HG02642 (cell line): ENCODE measurements around the gene HBM.
"Not testable (repeated sequence)": the region's sequence is repeated elsewhere in the genome, so short reads cannot be mapped to it uniquely, and the experiment has no call there.

Experiments used
- ATAC-seq: cut with Tn5 transposase; IDR thresholded peaks from one replicate; pipeline ENCODE4 v1.9.1; 2021; ENCODE audit warnings: mild to moderate bottlenecking; ENCODE audit not compliant: unreplicated experiment, poor library complexity

The HBM gene

GRCh38 chr16:144797-145252 is 21.0 kb upstream of the HBM start:
- ATAC-seq, result no peak

DNA sequence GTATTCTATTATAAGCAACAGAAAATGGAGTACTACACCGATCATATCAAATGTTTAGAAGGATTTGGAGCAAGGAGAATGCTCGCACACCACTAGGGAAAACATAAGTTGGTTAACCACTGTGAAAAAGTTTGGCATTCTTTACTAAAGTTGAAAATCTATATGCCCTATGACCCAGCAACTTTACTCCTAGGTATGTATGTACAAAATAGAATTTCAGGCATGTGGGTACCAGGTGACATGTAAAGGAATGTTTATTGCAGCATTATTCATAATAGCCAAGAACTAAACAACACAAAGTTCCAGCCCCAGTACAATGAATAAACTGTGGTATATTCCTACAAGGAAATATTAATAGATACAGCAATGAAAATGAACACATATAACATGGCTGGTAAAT is 19.1 kb upstream of the HBM start:
- no peak for ATAC-seq

GRCh38 chr16:149024-149660 is 16.6 kb upstream of the HBM start:
- no peak for ATAC-seq

GRCh38 chr16:152141-153128 is 13.3 kb upstream of the HBM start, which contains the start of gene HBZ:
Gene HBZ (plus strand): TSS chr16:152644. CDS start chr16:152910, 266 bp downstream.
- no peak for ATAC-seq

- not testable (repeated sequence) for ATAC-seq
Observed at GRCh38 chr16:153129-153521, 12.7 kb upstream of the HBM start.

DNA sequence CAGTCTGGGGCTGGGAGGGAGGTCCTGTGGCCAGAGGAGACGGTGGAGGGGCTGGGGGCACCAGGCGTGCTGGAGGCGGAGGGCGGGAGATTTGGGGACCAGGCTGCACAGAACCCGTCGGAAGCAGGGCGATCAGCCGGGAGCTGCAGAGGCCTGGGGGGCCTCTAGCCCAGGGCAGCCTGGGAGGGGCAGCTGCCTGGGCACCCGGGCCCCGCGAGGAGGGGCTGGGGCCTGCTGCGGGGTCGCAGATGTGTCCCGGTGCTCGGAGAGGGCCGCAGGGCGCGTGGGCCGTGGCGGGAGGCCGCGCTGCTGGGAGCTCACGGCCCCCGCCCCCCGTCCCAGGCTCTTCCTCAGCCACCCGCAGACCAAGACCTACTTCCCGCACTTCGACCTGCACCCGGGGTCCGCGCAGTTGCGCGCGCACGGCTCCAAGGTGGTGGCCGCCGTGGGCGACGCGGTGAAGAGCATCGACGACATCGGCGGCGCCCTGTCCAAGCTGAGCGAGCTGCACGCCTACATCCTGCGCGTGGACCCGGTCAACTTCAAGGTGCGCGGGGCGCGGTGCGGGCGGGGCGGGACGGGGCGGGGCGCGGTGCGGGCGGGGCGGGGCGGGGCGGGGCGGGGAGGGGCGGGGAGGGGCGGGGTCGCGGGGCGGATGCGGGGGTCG is 12.1 kb upstream of the HBM start:
- not testable (repeated sequence) for ATAC-seq

DNA sequence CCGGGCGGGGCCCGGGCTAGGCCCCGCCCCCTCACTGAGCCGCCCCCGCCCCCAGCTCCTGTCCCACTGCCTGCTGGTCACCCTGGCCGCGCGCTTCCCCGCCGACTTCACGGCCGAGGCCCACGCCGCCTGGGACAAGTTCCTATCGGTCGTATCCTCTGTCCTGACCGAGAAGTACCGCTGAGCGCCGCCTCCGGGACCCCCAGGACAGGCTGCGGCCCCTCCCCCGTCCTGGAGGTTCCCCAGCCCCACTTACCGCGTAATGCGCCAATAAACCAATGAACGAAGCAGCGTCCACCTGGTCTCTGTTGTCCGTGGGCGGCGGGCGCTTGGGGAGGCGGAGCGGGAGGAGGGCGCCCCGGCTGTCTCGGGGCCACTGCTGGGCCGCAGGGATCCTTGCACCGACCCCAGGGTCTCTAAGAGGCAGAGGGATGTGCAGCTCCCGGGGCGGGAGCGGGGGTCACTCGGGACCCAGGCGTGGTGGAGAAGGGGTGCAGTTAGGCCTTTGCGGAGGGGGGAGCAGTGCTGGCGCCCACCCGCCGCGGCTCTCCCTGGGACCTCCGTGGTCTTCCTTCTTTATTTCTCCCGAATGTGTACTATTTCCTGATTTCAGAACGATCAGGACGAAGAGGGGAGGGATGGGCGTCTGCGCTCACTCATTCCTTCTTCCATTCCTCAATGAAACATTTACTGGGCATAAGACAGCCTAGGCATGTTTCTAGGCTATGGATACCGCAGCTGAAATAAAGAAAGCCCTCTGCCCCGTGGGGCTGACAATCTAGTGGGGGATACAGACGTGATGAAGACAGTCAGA is 11.4 kb upstream of the HBM start:
- ATAC-seq, result no peak

- no peak for ATAC-seq
Observed at GRCh38 chr16:155031-155398, 10.8 kb upstream of the HBM start.

DNA sequence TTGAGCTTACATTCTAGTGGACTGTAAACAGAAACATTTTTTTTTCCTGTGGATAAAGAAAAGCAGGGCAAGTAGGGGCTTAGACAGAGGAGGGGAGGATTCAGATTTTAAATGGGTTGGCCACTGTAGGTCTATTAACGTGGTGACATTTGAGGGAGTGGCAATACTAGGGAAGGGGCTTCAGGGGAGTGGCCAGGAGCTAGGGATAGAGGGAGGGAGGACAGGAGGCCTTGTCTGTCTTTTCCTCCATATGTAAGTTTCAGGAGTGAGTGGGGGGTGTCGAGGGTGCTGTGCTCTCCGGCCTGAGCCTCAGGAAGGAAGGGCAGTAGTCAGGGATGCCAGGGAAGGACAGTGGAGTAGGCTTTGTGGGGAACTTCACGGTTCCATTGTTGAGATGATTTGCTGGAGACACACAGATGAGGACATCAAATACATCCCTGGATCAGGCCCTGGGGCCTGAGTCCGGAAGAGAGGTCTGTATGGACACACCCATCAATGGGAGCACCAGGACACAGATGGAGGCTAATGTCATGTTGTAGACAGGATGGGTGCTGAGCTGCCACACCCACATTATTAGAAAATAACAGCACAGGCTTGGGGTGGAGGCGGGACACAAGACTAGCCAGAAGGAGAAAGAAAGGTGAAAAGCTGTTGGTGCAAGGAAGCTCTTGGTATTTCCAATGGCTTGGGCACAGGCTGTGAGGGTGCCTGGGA is 6.5 kb upstream of the HBM start:
- no peak for ATAC-seq

DNA sequence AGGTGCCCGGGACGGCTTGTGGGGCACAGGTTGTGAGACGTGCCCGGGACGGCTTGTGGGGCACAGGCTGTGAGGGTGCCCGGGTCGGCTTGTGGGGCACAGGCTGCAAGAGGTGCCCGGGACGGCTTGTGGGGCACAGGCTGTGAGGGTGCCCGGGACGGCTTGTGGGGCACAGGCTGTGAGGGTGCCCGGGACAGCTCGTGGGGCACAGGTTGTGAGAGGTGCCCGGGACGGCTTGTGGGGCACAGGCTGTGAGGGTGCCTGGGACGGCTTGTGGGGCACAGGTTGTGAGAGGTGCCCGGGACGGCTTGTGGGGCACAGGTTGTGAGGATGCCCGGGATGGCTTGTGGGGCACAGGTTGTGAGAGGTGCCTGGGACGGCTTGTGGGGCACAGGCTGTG is 5.5 kb upstream of the HBM start:
- ATAC-seq, result not testable (repeated sequence)

GRCh38 chr16:160691-161190 is 5.0 kb upstream of the HBM start:
- no peak for ATAC-seq

DNA sequence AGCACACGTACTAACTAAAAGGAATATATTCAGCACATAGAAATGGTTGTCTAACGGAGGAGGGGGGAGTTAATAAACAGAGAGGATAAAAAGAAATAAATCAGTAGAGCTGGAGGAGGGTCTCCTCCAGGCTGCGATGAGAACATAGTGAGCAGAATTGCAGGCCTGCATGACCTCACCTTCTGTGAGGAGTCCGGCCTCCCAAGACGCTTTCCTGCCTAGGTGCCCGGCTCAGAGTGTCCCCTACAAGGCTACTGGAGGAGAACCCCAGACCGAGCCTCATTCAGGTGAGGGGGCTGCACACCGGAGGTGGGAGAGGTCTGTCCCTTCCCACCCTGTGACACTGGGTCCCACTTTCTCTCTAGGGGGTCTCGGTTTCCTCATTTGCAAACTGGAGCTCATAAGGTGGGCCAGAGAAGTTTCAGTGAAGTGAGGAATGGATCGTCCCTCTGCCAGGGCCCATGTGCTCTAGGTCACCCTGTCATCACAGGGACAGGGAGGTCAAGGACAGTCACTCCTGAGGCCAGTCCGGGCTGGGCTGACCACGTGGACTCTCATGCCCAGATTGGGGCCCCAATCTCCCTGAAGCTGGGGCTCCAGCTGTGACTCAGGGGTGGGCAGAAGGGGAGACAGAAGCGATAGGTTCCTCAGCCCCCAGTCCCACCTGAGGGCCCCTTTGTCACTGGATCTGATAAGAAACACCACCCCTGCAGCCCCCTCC is 3.3 kb upstream of the HBM start:
- no peak for ATAC-seq

DNA sequence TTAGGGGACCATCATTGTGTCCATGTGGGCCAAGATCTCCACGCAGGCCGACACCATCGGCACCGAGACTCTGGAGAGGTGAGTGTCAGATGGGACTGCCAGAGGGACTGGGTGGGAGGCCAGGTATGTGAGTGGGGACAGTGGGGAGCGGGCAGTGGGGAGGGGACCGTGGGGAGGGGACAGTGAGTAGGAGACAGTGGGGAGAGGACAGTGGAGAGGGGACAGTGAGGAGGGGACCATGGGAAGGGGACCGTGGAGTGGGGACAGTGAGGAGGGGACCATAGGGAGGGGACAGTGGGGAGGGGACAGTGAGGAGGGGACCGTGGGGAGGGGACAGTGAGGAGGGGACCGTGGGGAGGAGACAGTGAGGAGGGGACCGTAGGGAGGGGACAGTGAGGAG is 2.6 kb upstream of the HBM start:
- not testable (repeated sequence) for ATAC-seq

- not testable (repeated sequence) for ATAC-seq
Observed at GRCh38 chr16:163696-164095, 2.1 kb upstream of the HBM start.

DNA sequence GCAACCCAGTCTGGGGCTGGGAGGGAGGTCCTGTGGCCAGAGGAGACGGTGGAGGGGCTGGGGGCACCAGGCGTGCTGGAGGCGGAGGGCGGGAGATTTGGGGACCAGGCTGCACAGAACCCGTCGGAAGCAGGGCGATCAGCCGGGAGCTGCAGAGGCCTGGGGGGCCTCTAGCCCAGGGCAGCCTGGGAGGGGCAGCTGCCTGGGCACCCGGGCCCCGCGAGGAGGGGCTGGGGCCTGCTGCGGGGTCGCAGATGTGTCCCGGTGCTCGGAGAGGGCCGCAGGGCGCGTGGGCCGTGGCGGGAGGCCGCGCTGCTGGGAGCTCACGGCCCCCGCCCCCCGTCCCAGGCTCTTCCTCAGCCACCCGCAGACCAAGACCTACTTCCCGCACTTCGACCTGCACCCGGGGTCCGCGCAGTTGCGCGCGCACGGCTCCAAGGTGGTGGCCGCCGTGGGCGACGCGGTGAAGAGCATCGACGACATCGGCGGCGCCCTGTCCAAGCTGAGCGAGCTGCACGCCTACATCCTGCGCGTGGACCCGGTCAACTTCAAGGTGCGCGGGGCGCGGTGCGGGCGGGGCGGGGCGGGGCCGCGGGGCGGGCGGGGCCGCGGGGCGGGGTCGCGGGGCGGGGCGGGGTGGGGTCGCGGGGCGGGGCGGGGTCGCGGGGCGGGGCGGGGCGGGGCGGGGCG is 1.5 kb upstream of the HBM start:
- not testable (repeated sequence) for ATAC-seq

DNA sequence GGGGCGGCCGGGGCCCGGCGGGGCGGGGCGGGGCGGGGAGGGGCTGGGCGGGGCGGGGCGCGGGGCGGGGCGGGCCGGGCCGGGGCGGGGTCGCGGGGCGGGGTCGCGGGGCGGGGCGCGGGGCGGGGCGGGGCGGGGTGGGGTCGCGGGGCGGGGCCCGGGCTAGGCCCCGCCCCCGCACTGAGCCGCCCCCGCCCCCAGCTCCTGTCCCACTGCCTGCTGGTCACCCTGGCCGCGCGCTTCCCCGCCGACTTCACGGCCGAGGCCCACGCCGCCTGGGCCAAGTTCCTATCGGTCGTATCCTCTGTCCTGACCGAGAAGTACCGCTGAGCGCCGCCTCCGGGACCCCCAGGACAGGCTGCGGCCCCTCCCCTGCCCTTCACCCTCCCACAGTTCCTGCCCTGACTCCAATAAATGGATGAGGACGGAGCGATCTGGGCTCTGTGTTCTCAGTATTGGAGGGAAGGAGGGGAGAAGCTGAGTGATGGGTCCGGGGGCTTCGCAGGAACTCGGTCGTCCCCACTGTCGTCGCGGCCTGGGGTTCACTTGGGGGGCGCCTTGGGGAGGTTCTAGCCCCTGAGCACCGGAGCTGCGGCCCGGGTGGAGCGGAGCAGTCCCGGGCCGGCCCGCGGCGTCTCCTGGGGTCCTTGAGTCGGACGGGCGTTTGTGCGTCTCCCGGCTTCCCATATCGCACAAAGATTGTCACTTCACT is 795 bp upstream of the HBM start:
- ATAC-seq, result no peak

DNA sequence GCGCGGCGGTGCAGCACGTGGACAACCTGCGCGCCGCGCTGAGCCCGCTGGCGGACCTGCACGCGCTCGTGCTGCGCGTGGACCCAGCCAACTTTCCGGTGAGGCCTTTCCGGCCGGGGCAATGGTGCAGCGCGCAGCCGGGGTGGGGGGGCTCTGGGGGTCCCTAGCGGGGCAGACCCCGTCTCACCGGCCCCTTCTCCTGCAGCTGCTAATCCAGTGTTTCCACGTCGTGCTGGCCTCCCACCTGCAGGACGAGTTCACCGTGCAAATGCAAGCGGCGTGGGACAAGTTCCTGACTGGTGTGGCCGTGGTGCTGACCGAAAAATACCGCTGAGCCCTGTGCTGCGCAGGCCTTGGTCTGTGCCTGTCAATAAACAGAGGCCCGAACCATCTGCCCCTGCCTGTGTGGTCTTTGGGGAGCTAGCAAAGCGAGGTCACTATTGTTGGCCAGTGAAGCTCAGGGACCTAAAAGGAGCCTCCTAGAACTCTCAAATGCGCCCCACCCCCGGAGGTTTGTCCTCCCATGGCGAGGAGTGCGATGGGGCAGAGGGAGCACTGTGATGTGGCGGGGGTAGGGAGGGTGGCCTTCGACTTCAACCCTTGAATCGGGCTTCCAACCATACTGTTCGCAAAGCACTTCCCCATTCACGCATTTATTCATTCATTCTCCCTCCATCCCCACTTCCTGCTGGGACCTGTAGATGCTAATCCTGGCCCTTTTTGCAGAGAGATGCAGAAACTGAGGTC is 770 bp downstream of the HBM start:
- ATAC-seq, result no peak
